NCI-H2196 treated with DMSO at 0.1 percent for 48 hours (cell line): ENCODE data around the gene RBM4.
A peak's percentile ranks its signal among the peaks of the same experiment; 100 is the strongest.
"Not testable (repeated sequence)": the region's sequence is repeated elsewhere in the genome, so short reads cannot be mapped to it uniquely, and the experiment has no call there.

Experiments used
- DNase-seq: peaks from one replicate; lab custom pipeline; 2025; ENCODE audit not compliant: unreplicated experiment; lab: John Stamatoyannopoulos, UW

The RBM4 gene, protein sequence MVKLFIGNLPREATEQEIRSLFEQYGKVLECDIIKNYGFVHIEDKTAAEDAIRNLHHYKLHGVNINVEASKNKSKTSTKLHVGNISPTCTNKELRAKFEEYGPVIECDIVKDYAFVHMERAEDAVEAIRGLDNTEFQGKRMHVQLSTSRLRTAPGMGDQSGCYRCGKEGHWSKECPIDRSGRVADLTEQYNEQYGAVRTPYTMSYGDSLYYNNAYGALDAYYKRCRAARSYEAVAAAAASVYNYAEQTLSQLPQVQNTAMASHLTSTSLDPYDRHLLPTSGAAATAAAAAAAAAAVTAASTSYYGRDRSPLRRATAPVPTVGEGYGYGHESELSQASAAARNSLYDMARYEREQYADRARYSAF

DNA sequence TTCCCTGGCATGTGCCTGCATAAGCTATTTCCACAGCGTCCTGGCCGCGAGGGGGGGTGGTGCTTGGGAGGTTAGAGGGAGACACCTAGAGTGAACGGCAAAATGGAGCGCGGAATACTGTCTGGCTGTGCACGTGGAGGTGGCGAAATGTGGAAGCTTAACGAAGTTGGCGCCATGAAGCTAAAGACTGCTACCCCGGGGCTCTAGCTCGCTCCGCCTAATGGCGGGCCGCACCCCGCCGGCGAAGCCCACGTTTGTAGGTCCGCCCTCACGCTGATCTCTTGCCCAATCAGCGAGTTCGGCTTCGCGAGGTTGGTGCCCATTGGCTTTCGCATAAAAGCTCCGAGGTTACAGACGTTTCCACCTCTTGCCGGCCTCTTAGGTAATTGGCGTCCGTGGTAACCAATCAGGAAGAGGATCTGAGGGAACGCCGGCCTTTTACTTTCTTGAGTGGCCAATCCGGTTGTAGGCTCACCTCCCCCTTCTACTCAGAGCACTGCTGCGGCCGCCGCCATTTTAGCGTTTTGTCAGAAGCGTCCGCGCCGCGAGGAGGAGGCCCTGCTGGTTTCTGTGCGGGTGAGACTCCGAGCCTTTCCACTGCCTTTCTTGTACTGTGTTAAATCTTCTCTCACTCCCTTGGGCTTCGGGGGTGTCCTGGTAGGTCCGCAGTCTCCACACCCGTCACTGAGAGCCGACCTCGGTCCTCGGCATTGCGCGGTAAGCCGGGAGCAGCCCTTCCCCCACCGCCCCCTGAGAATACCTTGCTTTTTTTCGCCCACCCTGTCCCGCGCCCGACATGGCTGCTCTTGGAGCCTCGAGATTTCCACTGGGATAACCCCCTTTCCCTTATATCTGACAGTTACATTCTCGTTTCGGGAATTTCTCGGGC is at the start of gene RBM4:
Gene RBM4 (plus strand): TSS at position 527 of the 889 bp plus-strand sequence. CDS start 1,009 bp downstream, outside the sequence.
- peak; percentile 98 for DNase-seq

DNA sequence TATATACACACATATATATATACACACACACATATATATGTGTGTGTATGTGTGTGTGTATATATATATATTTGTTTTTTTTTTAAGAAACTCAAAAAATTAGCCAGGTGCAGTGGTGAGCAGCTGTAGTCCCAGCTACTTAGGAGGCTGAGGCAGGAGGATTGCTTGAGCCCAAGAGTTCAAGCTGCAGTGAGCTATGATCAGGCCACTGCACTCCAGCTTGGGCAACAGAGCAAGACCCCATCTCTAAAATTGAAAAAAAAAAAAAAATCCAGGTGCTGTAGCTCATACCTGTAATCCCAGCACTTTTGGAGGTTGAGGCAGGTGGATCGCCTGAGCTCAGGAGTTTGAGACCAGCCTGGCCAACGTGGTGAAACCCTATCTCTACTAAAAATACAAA is 49.2 kb upstream of the RBM4 start:
- not testable (repeated sequence) for DNase-seq

DNA sequence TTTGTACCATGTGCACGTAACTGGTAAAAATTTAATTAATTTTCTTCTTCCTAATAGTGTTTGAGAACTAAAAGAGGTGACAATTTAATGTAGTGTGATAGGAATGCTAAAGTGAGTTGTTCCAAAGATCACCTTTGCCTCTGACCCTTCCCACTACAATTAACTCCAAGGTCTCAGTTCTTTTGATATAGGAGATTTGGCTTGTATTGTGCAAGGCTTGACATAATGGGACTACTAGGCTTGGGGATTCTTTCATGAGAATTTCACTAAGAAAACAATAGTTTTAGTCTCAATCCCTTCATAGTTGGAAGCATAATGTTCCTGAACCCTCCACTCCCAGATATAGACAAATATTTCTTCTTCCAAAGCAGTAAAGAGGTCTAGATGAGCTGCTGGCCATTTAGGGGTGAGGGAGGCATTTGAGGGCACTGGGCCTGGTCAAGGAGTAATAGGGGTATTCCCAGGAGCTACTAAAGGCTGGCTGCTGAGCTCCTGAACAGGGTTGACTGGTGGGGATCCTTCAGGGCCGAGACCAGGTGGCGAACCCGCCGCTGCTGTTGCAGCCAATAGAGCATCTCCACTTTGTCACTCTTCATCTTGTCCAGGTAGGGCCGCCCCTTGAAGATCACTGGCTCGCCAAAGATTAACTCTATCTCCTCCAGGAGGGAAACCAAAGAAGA is 48.4 kb upstream of the RBM4 start:
- DNase-seq: no peak

DNA sequence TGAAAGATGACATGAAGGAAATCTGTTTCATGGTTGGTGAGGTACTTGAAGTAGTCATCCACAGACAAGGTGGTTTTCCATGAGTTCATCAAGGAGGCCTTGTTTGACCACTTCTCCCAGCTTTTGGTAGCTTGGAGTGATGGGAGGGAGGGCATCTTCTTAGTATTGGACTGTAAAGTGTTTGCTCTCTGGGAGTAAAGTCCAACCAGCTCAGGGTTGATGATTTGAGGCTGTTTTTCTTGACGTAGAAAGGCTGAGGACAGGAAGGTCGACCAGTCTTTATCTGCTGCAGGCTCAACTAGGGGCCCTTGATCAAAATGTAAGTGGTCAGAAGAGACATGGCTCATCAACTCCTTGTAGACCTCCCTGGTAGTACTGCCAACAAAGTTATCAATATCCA is 47.3 kb upstream of the RBM4 start:
- DNase-seq: no peak

DNA sequence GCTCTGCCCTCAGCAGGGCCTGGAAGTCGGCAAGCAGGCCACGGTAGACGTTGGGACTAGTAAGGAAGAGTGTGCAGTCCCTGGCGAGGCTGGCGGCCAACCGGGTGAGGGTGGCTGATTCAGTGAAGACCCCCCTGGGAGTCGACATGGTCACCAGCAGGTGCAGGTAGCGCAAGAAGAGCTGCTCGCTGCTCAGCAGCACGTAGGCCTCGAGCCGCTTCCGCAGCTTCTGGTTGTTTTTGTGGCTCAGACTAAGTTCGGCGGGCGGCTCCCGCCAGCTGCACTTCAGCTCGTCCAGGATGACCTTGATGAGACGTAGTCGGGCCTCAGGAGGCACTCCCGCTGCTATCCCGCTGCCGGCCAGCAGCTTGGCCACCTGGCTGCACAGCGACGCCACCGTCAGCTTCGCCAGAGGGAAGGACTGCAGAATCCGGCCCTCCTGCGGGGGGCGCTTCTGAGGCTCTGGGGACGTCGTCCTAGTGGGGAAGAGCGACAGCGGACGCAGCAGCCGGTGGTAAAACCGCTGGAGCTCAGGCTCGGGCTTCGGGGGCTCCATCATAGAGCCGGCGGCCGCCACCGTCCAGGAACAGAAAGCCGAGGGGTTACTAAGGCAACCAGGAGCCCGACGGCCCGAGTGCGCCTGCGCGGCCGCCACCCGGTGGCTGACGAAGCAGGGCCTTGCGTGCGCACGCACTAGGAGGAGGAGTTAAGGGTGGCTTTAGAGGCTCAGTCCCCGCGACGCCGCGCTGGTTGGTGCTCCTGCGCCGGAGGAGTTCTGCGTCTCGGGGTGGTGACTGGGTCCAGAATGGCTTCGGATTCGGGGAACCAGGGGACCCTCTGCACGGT is 45.8 kb upstream of the RBM4 start, which contains the start of the genes CCDC87 and CCS:
Gene CCDC87 (minus strand): TSS at position 607 of the 846 bp plus-strand sequence. CDS start 48 bp downstream, at position 559.
Gene CCS (plus strand): TSS at position 729 of the 846 bp plus-strand sequence. CDS start 77 bp downstream, at position 806.
- DNase-seq: peak; percentile 92

- no peak for DNase-seq
Observed at GRCh38 chr11:66593303-66593635, 45.2 kb upstream of the RBM4 start.

GRCh38 chr11:66593650-66594049 is 44.9 kb upstream of the RBM4 start:
- no peak for DNase-seq

- no peak for DNase-seq
Observed at GRCh38 chr11:66595245-66595904, 43.1 kb upstream of the RBM4 start.

DNA sequence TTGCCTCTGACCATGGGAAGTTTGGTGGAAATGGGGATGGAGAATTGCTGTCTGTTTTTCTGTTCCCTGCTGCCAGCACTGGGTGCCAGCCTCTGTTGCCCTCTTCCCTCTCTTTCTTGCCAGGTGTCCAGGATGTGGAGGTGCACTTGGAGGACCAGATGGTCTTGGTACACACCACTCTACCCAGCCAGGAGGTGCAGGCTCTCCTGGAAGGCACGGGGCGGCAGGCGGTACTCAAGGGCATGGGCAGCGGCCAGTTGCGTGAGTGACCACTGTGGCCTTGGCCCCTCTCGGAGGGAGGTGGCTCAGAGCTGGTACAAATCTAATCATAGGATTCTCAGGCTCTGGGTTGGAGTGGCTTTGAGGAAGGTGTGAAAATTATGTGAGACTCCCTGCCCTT is 39.5 kb upstream of the RBM4 start:
- no peak for DNase-seq

- DNase-seq: no peak
Observed at GRCh38 chr11:66600219-66600618, 38.3 kb upstream of the RBM4 start.

- no peak for DNase-seq
Observed at GRCh38 chr11:66600631-66601233, 37.8 kb upstream of the RBM4 start.

- no peak for DNase-seq
Observed at GRCh38 chr11:66603072-66603471, 35.4 kb upstream of the RBM4 start.

- no peak for DNase-seq
Observed at GRCh38 chr11:66604155-66604554, 34.3 kb upstream of the RBM4 start.

GRCh38 chr11:66606608-66607007 is 31.9 kb upstream of the RBM4 start:
- not testable (repeated sequence) for DNase-seq

DNA sequence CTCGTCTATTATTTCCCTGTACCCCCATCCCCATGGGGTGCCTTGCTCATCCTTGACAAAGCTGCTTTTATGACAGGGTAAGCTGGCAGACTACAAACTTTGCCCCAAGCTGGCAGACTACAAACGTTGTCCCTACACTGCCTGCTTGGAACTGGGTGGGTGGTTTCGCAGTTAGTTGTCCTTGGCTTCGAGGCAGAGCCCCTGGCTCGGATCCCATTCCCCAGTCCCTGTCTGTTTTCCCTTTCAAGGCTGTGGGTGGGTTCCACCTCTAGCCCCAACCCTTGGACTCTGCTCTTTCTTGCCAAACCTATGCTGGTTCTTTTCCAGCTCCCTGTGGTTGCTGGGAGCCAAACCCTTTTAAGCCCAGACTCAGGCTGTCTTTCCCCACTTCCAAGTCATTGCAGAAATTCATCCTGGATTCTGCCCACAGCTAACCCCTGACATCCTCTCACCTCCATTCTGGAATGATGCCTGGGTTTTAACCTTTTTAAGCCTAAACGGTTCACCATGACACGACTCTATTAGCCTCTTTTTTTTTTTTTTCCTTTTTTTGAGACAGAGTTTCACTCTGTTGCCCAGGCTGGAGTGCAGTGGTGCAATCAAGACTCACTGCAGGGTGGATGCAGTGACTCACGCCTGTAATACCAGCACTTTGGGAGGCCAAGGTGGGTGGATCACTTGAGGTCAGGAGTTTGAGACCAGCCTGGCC is 31.2 kb upstream of the RBM4 start:
- no peak for DNase-seq

DNA sequence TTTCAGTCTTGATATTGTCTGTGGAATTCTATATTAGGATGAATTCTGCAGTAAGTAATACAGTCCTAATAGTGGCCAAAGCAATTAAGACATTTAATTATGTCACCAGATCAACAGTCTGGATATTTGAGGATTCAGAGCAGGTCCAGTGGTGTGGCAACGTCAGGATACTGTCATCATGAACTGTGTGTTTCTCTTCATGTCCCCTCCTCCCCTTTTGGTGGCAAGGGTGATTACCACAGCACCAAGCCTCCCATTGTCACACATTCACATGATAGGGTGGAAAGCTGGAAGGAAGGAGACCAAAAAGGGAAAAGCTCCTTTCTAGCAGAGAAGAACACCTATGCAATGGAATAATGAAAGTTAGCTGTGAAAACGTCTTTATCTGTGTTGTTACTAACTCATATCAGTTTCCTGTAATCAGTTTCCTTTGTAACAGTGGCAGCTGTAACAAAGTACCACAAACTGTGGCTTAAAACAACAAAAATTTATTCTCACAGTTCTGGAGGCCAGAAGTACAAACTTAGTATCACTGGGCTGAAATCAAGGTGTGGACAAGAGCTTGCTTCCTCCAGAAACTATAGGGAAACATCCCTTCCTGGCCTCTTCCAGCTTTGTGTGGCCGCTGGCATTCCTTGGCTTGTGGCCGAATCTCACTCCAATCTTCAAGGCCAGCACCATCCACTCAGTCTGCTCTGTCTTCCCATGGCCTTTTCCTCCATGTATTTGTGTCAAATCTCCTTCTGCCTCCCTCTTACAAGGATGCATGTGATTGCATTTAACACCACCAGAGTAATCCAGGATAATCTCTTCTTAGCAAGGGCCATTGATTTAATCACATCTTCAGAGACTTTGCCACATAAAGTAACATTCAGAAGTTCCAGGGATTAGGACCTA is 28.5 kb upstream of the RBM4 start:
- no peak for DNase-seq

GRCh38 chr11:66612458-66612857 is 26.0 kb upstream of the RBM4 start:
- no peak for DNase-seq

DNA sequence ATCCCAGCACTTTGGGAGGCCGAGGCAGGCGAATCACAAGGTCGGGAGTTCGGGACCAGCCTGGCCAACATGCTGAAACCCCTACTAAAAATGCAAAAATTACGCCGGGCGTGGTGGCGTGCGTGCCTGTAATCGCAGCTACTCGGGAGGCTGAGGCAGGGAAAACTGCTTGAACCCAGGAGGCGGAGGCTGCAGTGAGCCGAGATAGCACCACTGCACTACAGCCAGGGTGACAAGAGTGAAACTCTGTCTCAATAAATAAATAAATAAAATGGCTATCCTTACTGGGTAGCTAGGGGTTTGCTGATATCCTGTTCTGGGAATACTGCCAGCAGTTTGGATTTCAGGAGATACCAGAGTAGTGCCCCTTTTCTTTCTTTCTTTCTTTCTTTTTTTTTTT is 24.4 kb upstream of the RBM4 start:
- no peak for DNase-seq
